Measurements from ENCODE around the gene ATP9A.

- no peak for TF ChIP-seq SIN3A (conservative IDR thresholded peaks at IDR 0.05 in 1 of 2, IDR thresholded peaks at IDR 0.05 in 1 of 2; ENCODE audit: low read depth in 1 of 2, low read length in 2 of 2)
- TF ChIP-seq BRCA1 (IDR thresholded peaks at IDR 0.05; ENCODE audit: low read depth, low read length): no peak
- no peak for TF ChIP-seq TCF12 (IDR thresholded peaks at IDR 0.05; ENCODE audit: low read depth, low read length)
- TF ChIP-seq CTCF (IDR thresholded peaks at IDR 0.05; ENCODE audit: control extremely low read depth in 1 of 3, insufficient read depth in 1 of 3, low read depth in 1 of 3, low read length in 3 of 3): no peak
Measured at GRCh38 chr20:51586005-51586440, 182.2 kb downstream of the ATP9A start.

All from H1 (cell line).